NT2/D1 (cell line): ENCODE data around the gene MXD4.

Experiments
- DNase-seq: peaks from one replicate; pipeline ENCODE4 v3.0.0-alpha.2; 2011; ENCODE audit warnings: low read depth, low spot score
- H3K27me3 ChIP-seq: 2 replicates; pipeline ENCODE4 v1.6.0; 2011; ENCODE audit warnings: mild to moderate bottlenecking; ENCODE audit not compliant: insufficient read length, insufficient read depth
- H3K36me3 ChIP-seq: 2 replicates; pipeline ENCODE4 v1.6.1; 2011; ENCODE audit warnings: mild to moderate bottlenecking, low read length, mixed read lengths; ENCODE audit not compliant: insufficient read depth, insufficient read length
- H3K4me1 ChIP-seq: 2 replicates; pipeline ENCODE4 v1.5.1; 2011; ENCODE audit not compliant: insufficient read depth, insufficient read length
- H3K4me3 ChIP-seq: 2 replicates; pipeline ENCODE4 v1.5.1; 2011; ENCODE audit warnings: low read depth; ENCODE audit not compliant: insufficient read length
- H3K9ac ChIP-seq: 2 replicates; pipeline ENCODE4 v1.6.0; 2011; ENCODE audit warnings: low read depth; ENCODE audit not compliant: insufficient read length
- H3K9me3 ChIP-seq: 2 replicates; pipeline ENCODE4 v1.5.1; 2011; ENCODE audit warnings: mild to moderate bottlenecking, low read length; ENCODE audit not compliant: insufficient read depth
- SUZ12 ChIP-seq: IDR thresholded peaks from 2 replicates; pipeline ENCODE4 v1.6.1; 2011; ENCODE audit not compliant: insufficient read length, insufficient read depth; ENCODE audit errors: extremely low read depth
- YY1 ChIP-seq: IDR thresholded peaks from 2 replicates; pipeline ENCODE4 v1.6.1; 2011; ENCODE audit not compliant: insufficient read length, insufficient read depth
- ZNF274 ChIP-seq: IDR thresholded peaks from 2 replicates; pipeline ENCODE4 v1.6.1; 2011; ENCODE audit warnings: mild to moderate bottlenecking, low read depth, low read length

The MXD4 gene

DNA sequence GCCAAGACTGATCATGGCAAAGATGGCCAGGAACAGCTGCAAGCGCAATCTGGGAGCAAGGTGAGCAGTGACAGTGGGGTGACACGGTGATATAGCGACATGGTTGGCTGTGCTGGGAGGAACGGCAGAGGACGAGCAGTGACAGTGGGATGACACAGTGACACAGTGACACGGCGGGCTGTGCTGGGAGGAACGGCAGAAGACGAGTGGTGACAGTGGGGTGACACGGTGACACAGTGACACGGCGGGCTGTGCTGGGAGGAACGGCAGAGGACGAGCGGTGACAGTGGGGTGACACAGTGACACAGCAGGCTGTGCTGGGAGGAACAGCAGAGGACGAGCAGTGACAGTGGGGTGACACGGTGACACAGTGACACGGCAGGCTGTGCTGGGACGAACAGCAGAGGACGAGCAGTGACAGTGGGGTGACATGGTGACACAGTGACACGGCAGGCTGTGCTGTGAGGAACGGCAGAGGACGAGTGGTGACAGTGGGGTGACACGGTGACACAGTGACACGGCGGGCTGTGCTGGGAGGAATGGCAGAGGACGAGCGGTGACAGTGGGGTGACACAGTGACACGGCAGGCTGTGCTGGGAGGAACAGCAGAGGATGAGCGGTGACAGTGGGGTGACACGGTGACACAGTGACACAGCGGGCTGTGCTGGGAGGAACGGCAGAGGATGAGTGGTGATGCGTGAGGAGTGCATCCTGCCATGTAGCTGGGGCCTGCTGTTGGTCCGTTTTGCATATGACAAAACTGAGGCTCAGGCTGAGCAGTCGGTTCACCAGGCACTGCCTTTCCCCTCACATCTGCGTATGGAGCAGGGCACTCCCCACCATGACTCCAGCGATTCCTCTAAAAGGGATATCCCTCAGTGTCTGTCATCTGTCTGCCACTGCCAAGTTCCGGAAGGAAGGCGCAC lies 36.0 kb upstream of the MXD4 start:
- TF ChIP-seq ZNF274 = no peak
- no peak for TF ChIP-seq SUZ12
- TF ChIP-seq YY1 = no peak
- no peak overlapping the region for H3K4me3 ChIP-seq
- H3K4me1 ChIP-seq = peaks cover 12% of the 10 kb centered on the region
- no peak overlapping the region for H3K9ac ChIP-seq
- no peak for DNase-seq
- H3K36me3 ChIP-seq = no peaks in the 10 kb centered on the region
- peaks cover 4% of the 10 kb centered on the region for H3K27me3 ChIP-seq
- H3K9me3 ChIP-seq = peaks cover 19% of the 10 kb centered on the region

DNA sequence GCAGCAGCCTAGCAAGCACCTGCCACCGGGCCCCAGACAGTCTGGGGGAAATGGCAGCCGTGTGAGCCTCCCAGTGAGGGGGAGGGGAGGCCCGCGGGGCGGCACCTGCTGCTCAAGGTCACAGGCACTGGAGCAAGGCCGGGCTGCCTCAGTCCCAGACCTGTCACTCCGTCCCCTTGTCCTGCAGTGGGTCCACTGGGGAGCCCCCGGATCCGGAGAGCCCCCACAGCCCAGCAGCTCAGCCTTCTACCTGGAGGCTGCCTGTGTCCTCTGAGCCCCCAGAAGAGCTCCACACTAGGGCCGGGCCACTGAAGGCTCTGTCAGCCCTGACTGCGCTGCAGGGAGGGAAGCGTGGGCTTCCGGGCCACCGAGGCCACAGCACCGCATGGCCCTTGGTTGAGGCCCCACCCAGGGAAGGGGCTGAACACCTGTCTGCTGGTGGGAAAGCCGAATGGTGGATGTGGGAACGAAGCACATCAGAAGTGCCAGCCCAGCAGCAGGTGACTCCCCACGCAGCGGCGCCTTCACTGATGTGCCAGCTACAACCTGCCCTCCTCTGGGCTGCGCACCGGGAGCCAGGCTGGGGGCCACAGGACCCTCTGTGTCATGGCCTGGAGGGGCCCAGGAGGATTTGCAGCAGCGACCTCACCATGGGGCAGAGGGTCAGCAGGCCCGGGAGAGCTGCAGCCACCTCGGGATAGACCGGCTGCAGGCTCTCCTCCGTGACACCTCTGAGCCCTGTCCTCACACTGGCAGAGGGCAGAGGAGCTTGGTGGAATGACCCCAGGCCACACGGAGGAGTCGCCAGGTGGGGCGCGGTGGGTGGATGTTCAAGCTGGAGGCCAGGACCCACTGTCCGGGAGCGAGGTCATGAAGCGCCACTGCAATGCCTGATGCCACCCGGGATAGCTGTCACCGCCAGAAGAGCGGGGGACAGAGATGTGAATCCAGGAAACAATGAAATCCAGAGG lies 35.0 kb upstream of the MXD4 start:
- H3K9ac ChIP-seq = no peak overlapping the region
- no peaks in the 10 kb centered on the region for H3K36me3 ChIP-seq
- peaks cover 12% of the 10 kb centered on the region for H3K4me1 ChIP-seq
- DNase-seq = no peak
- H3K4me3 ChIP-seq = no peak overlapping the region
- H3K9me3 ChIP-seq = peaks cover 10% of the 10 kb centered on the region
- TF ChIP-seq ZNF274 = no peak
- no peak for TF ChIP-seq YY1
- no peak for TF ChIP-seq SUZ12
- H3K27me3 ChIP-seq = peaks cover 4% of the 10 kb centered on the region

DNA sequence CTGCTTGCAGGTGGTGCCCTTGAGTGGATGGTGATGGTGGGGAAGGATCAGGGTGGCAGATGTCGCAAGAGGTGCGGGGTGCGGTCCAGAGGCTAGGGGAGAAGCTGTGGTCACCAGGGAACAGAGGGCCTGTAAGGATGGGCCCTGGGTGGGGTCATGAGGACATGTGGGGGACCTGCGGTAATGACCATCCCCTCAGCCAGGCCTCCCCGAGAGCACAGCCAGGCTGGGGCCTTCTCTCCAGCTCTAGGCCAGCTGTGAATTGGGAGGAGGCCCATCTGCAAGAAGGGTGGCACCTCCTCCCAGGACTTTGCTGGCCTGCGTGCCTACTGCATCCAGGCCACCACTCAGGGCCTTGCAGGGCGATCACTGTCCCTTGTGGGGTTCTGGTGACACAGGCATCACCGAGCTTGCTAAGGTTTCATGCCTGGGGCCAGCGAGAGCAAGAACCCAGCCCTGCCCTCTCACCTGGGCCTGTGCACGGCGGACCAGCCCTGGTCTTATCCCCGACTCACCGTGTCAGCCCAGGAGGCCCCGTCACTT lies 34.1 kb upstream of the MXD4 start:
- Histone ChIP-seq H3K9me3 (peaks cover 8% of the 10 kb centered on the region), H3K4me1 (peaks cover 4% of the 10 kb centered on the region), H3K4me3 (no peak overlapping the region), H3K36me3 (no peaks in the 10 kb centered on the region), H3K27me3 (peaks cover 4% of the 10 kb centered on the region), H3K9ac (no peak overlapping the region)
- no peak for DNase-seq
- TF ChIP-seq ZNF274 (no peak), SUZ12 (no peak), YY1 (no peak)

DNA sequence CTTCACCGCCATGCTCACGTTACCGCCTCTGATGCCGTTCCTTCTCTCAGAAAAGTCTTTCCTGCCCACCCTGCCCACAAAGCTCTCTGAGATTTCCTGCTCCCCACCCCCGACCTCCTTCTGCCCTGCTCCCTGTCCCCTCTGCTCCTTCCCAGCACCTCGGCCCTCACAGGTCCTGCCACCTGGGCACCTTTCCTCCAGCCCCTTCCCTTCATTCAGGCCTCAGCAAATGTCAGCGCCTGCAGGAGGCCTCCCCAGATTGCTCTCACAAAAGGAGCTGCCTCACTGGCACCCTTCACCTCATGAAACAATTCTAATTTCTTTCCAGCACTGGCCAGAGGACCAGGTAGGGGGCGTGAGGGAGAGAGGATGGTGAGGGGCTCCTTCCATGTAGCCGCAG lies 33.6 kb upstream of the MXD4 start:
- peaks cover 8% of the 10 kb centered on the region for H3K9me3 ChIP-seq
- TF ChIP-seq YY1 (no peak), SUZ12 (no peak), ZNF274 (no peak)
- no peak overlapping the region for H3K4me3 ChIP-seq
- H3K36me3 ChIP-seq = no peaks in the 10 kb centered on the region
- H3K4me1 ChIP-seq = peaks cover 4% of the 10 kb centered on the region
- no peak for DNase-seq
- peaks cover 4% of the 10 kb centered on the region for H3K27me3 ChIP-seq
- H3K9ac ChIP-seq = no peak overlapping the region

DNA sequence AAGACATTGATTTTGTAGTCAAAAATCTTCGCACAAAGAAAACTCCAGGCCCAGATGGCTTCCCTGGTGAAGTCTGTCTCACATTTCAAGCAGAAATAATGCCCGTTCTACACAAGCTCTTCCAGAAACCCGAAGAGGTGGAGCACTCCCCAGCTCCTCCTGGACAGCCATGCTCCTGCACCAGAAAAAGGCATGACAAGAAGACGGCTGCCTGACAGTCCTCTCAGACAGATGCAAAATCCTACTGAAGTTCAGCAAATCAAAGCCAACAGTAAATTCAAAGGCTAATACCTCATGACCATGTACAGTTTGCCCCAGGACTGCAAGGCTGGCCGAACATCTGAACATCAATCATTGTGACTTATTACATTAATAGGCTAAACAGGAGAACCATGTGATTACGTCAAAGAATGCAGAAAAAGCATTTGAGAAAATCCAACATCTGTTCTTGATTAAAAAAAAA lies 30.8 kb upstream of the MXD4 start:
- Histone ChIP-seq H3K27me3 (peaks cover 1% of the 10 kb centered on the region), H3K9me3 (peaks cover 8% of the 10 kb centered on the region), H3K4me3 (no peak overlapping the region), H3K9ac (no peak overlapping the region), H3K36me3 (no peaks in the 10 kb centered on the region), H3K4me1 (peaks cover 5% of the 10 kb centered on the region)
- no peak for DNase-seq
- no peak for TF ChIP-seq YY1
- TF ChIP-seq ZNF274 = no peak
- no peak for TF ChIP-seq SUZ12

DNA sequence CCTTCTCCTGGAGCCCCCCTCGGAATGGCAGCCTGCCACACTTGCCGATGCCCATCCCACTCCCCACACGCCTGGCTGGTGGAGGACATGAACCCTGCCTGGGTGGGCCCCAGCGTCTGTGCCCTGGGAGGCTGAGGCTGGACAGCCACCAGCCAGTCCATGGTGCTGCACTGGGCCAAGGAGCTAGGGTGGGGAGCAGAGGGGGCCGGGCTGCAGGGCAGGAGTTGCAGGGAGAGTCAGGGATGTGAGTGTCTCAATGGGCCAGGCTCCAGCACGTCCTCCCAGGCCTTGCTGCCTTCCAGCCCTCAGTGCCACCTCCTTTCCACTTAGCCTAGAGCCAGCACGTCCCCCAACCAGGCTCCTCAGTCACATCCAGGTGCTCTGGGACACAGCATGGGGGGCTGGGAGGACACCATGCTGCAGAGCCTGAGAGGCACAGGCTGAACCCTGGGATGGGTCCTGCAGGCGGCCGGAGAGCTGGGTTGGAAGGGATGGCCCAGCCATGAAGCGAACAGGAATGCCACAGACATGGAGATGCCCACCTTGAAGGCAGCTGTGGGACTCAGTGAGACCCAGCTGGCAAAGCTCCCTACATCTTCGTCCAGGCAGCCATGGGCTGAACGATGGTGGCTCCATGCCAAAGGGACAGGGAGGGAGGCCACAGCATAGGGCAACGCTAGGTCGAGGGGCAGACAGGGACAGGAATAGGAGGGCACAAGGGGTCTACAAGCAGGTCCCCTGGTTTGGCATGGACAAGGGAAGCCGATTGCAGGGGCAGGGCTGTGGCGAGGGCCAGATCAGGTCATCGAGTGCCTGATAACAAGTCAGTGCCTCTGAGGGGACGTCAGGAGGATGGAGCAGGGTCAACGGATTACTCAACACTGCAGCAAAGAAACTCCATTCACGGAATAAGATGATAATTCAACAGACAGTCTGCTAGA lies 30.1 kb upstream of the MXD4 start:
- no peaks in the 10 kb centered on the region for H3K27me3 ChIP-seq

More for the DNA sequence above, 30.1 kb upstream of the MXD4 start:
- Histone ChIP-seq H3K4me3 (no peak overlapping the region), H3K9ac (no peak overlapping the region), H3K9me3 (peaks cover 8% of the 10 kb centered on the region), H3K36me3 (no peaks in the 10 kb centered on the region), H3K4me1 (peaks cover 4% of the 10 kb centered on the region)
- no peak for TF ChIP-seq YY1
- TF ChIP-seq SUZ12 = no peak
- TF ChIP-seq ZNF274 = no peak
- DNase-seq = no peak
